Suppressor macrophage (primary cell): ENCODE results near the gene DNAH8.

ENCODE experiments used
- DNase-seq, 4 experiments: peaks; one replicate each; pipeline ENCODE4 v3.0.0-alpha.2; 2020 to 2022

DNAH8 gene

DNA sequence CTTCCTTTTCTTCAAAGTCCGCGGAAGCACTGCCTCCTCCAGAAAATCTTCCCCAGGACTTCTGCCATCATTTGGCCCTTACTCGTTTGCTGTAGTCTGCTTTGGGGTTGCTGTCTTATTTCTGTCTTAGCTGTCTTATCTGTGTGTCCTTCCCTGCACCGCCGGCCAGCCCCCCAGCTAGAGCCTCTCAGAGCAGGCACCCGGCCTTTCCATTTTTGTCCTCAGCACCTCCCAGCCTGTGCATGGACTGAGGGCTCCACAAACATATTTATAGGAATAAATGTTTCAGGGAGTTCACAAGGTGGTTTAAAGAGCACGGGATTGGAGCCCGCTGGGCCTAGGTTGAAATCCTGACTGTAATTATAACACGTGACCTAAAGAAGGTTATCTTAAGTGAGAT is 341.6 kb downstream of the DNAH8 start:
- no peak for DNase-seq

DNA sequence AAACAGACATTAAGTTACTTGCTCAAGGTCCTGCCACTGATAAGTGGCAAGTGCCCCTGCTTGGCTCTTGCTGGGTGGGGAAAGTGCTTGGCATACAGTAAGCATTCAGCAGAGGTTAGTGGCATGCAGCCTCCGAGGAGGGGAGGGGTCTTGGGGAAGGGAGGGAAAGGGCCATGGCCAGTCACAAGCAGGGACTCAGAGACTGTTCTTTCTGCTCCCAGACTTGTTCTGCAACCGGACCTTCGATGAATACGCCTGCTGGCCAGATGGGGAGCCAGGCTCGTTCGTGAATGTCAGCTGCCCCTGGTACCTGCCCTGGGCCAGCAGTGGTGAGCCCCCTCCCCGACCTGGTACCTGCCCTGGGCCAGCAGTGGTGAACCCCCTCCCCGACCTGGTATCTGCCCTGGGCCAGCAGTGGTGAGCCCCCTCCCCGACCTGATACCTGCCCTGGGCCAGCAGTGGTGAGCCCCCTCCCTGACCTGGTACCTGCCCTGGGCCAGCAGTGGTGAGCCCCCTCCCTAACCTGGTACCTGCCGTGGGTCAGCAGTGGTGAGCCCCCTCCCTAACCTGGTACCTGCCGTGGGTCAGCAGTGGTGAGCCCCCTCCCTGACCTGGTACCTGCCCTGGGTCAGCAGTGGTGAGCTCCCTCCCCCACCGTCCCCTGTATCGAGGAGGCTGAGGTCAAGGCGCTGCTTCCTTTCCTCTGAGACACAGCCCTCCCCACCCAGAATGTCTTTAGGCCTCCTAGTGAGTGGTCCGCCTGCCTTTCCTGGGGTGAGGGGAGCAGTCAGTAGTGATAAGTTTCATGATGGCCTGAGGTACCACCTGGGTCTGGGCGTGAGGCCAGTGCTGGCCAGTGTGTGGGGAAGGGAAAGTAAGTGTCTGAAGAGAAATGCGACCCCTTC is 342.4 kb downstream of the DNAH8 start:
- no peak for DNase-seq

DNA sequence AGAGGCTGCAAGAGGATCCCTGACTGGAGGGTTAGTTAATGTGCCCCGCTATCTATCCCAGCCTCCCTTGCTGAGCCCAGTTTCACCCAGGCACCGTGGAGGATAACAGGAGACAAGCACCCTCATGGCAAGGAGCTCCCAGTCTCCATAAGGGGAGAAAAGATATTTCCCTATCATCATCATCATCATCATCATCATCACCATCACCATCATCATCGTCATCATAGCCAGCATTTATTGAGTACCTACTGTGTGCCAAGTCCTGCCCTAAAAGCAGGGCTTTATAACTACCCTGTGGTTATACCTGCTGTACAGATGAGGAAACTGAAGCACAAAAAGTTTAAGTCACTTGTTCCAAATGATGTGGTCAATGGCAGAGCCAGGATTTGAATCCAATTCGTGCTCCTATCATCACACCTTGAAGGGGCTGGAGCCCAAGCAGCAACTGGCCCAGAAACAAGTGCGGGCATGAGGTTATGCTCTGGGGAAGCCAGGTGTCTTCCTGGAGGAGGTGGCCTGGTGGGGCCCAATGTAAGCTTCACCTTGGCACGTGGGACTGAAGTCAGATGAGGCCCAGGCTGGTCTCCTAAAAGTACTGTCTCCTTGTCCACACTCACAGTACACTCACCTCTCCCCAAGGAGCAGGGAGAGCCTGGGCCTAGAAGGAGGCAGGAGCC is 343.5 kb downstream of the DNAH8 start:
- no peak for DNase-seq

DNA sequence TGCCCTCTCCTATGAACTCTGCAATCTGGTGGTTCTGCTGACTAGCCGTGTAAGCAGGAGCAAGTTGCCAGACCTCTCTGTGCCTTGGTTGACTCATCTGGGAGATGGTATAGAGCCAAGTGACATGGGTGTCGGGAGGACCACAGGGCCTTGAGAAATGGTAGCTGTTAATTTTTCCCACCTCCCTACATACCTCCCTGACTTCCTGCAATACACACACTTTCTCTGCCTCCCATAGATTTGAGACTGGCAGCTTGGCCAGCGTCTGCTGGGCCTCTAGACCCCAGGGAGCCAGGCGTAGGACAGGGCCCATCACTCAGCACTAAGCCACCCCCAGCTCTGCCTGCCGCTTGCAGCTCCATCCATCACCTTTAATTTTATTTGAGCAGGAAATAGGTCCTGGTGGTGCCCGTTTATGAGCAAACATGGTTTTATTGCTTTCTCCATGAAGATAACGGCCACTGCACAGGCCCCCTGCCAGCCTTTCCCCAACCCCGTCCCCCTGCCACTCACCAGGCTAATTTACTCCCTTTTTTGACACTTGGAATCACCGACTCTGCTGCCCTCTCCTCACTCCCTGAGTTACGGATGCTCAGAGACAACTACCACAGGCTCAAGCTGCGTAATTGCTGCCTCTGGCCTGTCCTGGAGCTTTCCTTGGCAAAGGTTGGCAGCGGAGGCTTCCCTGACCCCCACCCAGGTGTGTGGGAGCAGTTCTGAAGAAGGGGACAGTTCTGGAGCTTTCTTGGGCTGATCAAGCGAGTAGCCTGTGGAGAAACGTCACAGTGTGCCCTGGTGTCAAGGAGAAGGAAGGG is 344.6 kb downstream of the DNAH8 start:
- no peak for DNase-seq

DNA sequence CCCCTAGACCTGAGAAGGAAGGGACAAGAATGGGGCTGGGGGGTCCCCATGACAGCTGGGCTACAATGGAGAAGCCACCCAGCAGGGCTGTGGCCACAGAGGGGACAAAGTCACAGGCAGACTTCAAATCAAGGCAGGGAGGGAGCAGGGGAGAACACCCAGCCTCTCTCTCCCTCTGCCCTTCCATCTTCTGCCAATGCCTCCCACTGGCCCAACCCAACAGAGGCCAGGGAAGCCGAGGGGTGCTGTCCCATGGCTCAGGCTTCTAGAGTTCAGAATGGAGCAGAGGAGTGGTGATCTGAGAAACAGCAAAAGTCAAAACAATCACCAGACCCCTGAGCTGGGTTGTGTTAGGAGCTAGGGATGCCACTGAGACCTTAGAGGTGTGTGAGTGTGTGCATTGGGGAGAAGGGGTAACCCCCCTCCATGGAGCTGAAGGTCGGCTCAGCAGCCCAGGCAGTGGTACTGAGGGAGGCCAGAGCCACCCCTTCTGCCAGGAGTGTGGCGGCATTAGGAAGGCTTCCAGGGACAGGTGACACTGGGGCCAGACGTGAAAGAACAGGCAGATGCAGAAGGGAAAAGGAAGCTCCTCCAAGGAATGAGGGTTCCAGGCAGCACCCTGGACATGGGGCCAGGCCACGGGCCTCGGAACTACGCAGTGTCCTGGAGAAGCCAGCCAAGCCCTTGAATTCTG is 345.5 kb downstream of the DNAH8 start:
- DNase-seq: no peak

DNA sequence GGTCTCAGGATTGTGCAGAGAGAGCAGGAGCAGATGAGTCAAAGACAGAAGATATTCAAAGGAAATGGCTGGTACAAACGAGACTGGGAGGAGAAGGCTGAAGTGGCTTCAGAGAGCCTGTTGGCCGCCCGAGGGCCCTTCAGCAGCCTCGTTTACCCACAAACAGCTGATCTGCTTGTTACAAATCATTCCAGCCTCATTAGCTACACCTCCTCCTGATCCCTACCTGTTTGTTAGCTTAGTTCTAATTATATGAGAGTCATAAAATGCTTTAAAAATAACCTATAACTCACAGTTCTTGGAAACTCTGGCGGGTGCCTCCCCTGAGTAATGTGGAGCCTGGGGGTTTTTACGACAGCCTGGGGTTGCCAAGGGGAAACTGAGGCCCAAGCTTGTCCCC is 346.1 kb downstream of the DNAH8 start:
- DNase-seq: no peak

DNA sequence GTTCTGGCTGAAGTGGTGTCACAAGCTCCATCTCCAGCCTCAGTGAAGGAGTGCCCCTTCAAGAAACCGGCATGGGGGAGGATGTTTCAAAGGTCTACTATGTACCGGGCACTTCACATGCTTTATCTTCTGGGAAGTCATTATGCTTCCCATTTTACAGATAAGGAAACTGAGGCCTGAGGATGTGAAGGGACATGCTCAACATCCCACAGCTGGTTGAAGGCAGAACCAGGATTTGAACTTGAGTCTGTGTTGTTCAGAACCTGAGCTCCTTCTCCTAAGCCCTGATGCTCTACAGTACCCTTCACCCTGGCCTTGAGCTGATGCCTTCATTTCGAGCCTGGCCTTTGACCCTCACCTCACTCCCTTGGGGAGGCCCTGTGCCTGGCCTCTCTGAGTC is 346.5 kb downstream of the DNAH8 start:
- DNase-seq: no peak

DNA sequence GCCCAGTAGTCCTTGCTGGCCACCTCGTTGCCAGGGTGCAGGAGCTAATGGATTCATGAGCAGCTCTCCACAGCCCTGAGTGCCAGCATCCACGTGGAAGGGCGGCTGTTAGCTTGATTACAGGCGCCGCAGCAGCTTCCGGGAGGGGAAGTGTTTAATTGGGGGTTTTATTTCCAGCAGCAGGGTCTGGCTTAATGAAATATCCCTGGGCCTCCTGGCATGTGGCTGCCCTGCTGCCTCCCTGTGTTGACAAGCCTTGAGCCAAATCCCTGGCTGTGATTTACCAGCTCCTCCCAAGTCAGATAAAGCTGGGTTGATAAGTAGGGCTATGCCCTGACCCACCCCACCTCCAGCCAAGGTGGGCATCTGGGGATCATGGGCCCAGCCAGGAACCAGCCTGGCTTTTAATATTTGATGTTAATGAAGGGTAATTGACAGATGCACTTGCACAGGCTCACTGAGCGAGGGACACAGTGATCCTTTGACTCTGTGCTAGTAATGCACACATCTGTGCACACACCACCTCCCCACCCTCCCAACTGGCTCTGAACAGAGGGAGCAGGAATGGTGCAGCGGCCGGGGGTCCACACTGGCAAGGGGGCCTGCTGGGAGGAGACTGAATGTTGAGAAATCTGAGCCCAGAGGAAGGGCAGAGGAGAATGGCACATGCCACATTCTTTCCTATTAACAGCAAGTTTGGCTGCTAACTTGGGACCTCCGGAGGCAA is 347.1 kb downstream of the DNAH8 start:
- no peak for DNase-seq

DNA sequence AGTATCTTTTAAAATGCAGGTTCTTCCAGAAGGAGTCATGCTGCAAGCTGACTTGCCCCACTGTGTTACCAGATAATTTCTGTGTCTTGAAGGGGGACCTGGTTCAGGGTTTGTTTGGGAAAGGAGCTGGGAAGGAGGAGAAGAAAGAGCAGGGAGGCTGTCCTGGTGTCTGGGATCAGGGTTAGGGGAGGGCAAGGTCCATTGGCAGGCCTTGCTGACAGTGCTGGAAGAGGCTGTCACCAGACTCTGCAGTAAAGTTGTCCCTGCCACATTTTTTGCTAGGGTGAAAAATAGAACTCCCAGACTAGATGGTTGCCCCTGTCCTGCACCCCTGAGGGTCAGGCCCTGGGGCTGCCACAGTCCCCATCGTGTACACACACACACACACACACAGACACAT is 348.4 kb downstream of the DNAH8 start:
- no peak for DNase-seq

DNA sequence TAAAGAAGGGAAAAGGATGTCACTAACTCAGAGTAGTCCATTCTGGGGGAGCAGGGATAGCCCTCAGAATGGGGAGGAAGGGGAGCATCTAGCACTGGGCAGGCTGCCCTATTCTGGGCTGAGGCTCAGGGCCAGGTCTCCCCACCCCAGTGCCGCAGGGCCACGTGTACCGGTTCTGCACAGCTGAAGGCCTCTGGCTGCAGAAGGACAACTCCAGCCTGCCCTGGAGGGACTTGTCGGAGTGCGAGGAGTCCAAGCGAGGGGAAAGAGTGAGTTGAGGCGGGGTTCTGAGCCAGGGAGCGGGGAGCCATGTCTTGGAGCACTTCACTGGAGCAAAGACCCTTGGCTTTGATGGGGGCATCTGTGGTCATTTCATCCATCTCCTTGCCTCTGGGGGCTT is 350.4 kb downstream of the DNAH8 start:
- no peak for DNase-seq

DNA sequence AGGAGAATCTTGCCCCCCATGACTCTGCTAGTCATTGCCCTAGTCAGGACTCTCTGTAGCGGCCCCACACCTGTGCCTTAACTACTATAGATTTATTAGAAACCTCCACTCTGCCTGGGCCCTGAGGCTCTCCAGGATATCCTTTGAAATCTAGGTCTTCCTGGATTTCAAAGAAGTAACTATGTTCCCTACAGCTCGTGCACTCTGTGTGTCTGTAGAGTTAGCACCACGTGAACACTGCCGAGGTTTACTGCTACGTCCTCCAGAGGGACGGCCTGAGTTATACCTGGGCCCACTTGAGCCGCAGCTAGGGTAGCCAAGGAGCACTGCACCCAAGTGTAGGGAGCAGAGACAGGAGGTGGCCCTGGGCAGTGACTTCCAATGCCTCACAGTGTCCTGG is 353.3 kb downstream of the DNAH8 start:
- DNase-seq: no peak

DNA sequence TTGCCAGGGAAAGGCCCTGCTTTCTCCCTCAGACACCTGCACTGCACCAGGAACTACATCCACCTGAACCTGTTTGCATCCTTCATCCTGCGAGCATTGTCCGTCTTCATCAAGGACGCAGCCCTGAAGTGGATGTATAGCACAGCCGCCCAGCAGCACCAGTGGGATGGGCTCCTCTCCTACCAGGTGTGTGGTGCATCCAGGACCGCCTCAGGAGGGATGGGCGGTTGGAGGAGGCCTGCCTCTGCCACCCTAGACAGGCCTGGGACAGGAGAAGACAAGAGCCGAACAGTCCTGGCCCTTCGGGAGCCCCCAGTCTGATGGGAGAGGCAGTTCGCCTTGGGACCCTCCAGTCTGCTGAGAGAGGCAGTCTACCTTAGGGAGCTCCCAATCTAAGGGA is 357.7 kb downstream of the DNAH8 start:
- DNase-seq: no peak

DNA sequence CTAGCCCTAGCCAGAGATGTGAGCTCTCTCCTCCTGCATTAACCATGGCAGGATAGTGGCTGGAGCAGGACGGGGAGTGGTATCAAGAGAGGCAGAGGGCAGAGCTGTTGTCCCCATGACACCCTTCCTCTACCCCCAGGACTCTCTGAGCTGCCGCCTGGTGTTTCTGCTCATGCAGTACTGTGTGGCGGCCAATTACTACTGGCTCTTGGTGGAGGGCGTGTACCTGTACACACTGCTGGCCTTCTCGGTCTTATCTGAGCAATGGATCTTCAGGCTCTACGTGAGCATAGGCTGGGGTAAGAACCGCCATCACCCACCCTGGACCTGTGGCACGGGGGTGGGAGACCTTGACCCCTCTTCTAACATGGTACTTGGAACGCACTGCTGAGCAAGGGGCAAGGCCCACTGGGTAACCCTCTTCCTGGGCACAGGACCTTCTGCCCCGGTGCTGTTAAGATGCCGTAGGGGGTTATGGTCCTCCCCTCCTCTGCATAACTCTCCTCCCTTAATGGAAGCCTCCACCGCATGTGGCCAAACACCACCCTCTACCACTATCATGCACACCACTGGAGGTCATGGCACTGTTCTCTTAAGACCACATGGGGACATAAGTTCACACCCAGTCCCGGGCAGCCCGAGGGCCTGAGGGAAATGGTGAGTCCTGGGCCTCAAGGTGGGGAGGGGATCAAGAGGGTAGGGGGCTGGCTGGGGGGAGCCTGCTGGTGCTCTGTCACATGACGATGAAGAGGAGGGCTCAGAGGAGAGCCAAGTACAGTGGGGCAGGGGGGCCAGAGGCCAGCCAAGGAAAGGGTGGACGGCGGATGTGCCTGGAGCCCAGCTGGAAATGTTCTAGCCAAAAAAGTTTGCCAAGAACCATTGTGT is 358.6 kb downstream of the DNAH8 start:
- DNase-seq: no peak

DNA sequence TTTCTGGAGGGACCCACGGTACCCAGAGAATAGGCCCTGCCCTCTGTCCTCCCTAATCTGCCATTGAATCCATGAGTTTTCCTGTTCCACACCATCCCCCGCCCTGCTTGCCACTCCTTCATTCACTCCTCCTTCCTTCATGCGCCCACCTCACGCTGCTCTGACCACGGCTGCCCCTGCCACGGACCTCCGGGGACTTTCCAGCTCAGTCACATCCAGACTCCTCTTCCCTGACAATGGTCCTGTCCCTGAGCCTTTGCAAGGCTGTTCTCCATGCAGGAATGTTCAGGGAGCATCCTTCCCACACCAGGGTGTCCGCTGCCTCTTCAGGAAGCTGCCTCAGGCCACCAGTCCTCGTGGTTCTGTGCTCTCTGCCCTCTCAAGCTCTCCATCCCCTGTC is 359.4 kb downstream of the DNAH8 start:
- no peak for DNase-seq

DNA sequence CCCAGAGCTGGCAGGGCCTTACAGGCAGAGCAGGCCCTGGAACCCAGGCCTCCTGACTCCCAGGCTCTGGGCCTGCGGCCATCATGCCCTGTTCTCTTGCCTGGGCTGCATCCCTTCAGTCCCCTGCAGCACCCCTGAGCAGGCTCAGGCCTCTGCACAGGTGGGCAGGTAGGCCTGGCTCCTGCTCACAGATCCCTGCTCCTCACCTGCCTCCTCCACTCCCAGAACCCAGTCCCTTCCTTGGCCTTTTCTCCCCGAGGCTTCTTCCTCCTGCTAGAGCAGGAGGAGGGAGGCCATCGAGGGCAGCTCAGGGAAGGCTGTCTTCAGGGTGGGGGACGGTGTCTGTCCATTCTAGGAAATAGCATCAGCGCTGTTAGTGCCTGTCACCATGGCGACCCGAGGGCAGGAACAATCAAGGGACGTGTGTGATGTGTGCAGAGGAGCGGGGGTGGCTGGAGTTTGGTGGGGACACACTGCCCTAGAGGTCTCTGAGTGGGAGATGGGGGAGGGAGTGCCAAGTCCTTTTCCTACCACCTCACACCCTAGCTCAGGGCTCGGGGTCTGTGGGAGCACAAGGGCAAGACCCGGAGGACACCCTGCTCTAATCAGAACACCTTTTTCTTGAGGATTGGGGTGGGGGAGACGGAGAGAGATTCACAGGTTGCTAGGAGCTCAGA is 360.0 kb downstream of the DNAH8 start:
- DNase-seq: no peak

DNA sequence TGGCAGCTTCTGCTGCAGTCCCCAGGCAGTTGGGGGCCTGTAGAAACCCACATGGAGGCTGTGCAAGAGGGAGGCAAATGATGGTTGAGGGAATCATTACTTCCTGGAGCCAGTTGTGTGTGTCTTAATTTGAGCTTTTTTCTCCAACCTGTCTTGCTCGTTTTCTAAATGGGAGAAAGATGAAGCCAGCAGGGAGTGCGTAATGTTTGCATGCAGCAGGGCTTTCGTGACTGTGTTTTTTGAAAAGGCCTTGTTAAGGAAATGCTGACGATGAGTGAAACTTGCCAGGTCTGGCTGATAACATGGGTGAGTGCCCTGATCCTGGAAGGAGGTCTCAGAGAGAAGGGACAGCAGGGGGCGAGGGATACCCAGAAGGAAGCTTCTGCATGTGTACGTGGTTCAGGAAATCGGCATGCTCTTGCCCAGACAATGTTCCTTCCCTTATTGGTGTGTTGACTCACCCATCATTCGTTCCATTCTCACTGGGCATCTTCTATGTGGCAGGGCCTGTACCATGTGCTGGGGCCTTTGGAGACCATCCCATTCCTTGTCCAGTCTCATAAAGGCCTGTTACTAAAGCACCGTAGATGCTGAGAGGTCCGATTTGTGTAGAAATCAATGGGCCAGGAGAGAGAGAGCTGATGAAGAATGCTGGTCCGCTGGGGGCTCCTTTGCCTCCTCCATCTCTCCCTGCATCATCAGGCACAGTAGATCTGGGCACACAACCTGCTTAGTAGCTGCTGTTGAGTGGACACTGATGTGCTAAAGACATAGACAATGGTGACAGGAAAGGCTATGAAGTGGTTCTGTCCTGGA is 360.9 kb downstream of the DNAH8 start:
- DNase-seq: no peak

DNA sequence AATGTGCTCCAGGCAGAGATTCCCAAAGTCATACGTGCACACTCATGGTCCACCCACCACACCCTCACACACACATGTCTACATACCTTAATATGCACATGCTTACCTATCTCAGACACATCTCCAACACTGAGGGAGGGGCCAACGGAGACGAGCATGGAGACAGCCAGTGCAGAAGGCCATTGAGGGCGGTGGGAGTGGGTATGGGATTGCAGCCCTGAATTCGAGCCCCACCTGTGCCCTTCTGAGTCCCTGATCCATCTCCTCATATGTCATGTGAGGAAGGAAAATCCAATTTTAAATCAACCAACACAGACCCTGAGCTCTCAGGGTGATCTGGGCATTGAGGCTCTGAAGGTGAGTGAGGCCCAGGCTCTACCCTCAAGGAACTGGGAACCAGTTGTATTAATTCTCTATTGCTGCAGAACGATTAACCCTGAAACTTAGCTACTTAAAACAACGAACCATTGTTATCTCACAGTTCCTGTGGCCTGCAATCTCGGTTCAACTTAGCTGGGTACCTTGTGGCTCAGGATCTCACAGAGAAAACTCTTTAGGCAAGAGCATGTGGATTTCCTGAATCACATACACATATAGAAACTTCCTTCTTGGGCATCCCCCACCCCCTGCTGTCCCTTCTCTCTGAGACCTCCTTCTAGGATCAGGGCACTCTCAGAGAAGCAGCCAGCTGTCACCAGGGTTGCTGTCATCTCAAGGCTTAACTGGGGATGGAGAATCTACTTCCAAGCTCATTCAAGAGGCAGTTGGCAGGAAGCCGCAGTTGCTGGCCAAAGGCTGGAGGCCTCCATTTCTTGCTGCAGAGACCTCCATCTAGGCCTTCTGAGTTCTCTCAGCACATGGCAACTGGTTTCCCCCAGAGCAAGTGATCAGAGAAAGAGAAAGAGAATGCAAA is 361.8 kb downstream of the DNAH8 start:
- no peak for DNase-seq

DNA sequence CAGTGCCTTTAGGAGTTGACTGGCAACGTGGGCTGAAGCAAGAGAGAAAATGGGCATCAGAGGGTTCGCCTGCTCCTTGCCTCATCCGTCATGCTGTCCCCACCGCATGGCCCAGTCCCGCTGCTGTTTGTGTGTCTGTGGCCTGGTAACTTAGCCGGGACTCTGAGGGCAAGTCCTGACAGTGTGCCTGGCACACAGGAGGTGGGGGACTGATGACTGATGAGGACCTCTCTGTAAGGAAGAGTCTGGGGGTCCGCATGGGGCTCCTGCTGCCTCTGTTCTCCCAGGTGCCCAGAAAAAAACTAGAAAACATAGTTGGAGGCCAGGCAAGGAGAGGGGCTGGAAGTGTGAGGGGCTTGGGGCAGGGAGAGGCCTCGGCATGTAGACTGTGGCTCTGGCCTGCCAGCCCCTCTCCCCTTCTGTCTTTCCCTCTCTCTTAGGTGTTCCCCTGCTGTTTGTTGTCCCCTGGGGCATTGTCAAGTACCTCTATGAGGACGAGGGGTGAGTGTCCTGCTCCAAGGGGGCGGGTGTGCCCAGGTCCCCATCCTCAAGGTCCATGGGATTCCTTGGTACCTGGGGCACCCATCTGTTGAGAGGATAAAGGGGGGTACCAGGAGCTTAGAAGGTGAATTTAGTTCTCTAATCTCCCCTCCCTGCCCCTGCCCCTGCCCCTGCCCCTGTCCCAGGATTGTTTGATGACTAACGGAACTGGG is 362.9 kb downstream of the DNAH8 start:
- no peak for DNase-seq
